Measurements from ENCODE around the gene PSMB10.

DNA sequence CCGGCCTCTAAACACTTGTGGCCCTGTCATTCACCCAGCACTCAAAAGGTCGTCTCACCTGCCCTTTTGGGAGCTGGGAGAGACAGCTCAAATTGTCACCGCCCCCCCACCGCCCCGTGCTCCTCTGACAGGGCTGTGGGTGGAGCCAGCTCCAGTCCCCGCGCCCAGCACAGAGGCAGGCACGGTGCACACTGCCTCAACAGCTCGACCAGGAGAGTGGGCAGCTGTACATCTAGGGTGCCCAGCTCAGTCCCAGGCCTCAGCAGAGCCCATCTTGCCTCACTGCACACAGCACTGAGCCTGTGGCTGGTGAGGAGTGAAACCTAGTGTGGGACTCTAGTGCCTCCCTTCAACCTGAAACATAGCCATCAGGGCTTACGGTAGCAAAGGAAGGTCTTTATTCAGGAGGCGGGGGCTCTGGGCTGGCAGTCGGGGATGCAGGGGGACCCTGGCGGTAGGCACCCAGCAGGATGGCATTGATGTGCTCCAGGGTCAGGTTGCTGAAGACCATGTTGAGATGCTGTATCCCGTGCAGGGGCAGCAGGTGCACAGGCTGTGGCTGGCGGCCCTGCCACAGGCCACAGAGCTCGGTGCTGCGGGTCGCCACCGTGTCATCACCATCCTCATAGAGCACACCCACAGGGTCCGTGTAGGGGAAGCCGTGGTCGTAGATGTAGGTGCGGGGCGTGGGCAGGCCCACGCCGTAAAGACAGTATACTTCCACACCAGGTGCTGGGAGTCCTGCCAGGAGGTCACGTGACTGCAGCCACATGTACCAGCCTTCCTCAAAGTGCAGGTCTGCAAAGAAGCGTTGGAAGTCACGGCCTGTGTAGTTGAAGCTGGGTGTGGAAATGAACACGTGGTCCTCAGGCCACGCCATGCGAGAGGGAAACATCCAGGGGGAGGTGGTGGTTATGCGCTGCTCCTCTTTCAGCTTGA is 3.1 kb upstream of the PSMB10 start:
- TF ChIP-seq MAFK (IDR thresholded peaks at IDR 0.05; ENCODE audit: low read depth, low read length): no peak
- TF ChIP-seq CTCF (conservative IDR thresholded peaks at IDR 0.05; ENCODE audit: low read depth, low read length): no peak

All from IMR-90 (cell line).